Smooth muscle cell (in vitro differentiated cells): Measurements from ENCODE around the gene GPC6. TPM values are rescaled to one million over a fixed set of nuclear protein-coding genes. Genes with fewer than 3 reads are reported as not detected.

Experiments
- DNase-seq: peaks from one replicate; lab custom pipeline; 2025; ENCODE audit not compliant: unreplicated experiment; lab: John Stamatoyannopoulos, UW
- H2AFZ ChIP-seq: fragments of 200-600 bp; sonication (generic); 2 replicates; pipeline ENCODE4 v1.6.0; 2016; ENCODE audit warnings: antibody characterized with exemption, low read depth, mild to moderate bottlenecking
- H3F3A ChIP-seq: fragments of 200-600 bp; sonication (generic); 2 replicates; pipeline ENCODE4 v1.6.0; 2017; ENCODE audit warnings: antibody characterized with exemption, low read depth
- H3K27ac ChIP-seq: fragments of 200-600 bp; sonication (generic); 2 replicates; pipeline ENCODE4 v1.5.1; 2016; ENCODE audit warnings: low read depth, mild to moderate bottlenecking
- H3K27me3 ChIP-seq: fragments of 200-600 bp; sonication (generic); 2 replicates; pipeline ENCODE4 v1.6.1; 2016; ENCODE audit warnings: low read depth, mild to moderate bottlenecking
- H3K36me3 ChIP-seq: fragments of 200-600 bp; sonication (generic); 2 replicates; pipeline ENCODE4 v1.5.1; 2016; ENCODE audit warnings: low read depth
- H3K4me1 ChIP-seq: fragments of 200-600 bp; sonication (generic); 2 replicates; pipeline ENCODE4 v1.5.1; 2016; ENCODE audit warnings: low read depth
- H3K4me2 ChIP-seq: fragments of 200-600 bp; sonication (generic); 2 replicates; pipeline ENCODE4 v1.6.0; 2016; ENCODE audit warnings: mild to moderate bottlenecking
- H3K4me3 ChIP-seq: fragments of 200-600 bp; sonication (generic); 2 replicates; pipeline ENCODE4 v1.5.1; 2016; ENCODE audit warnings: mild to moderate bottlenecking
- H3K79me2 ChIP-seq: fragments of 200-600 bp; sonication (generic); 2 replicates; pipeline ENCODE4 v1.6.0; 2016; ENCODE audit warnings: low read depth, mild to moderate bottlenecking
- H3K9ac ChIP-seq: fragments of 200-600 bp; sonication (generic); 2 replicates; pipeline ENCODE4 v1.6.0; 2016; ENCODE audit warnings: low read depth
- H3K9me3 ChIP-seq: fragments of 200-600 bp; sonication (generic); replicated peaks from 2 replicates; pipeline ENCODE4 v1.5.1; 2016; ENCODE audit warnings: low read depth
- H4K20me1 ChIP-seq: fragments of 200-600 bp; sonication (generic); 2 replicates; pipeline ENCODE4 v1.6.0; 2016; ENCODE audit warnings: low read depth
- CTCF ChIP-seq: fragments of 200-600 bp; sonication (generic); IDR thresholded peaks from 2 replicates; pipeline ENCODE4 v1.5.1; 2017; ENCODE audit warnings: borderline replicate concordance, mild to moderate bottlenecking, antibody characterized with exemption; ENCODE audit not compliant: insufficient read depth, poor library complexity, severe bottlenecking
- WGBS: methylation state at CpG from one replicate; pipeline ENCODE4 v1.1.7; 2016; ENCODE audit warnings: low lambda C conversion rate; 5-methylcytosine and 5-hydroxymethylcytosine counted together
- polyA plus RNA-seq: library from polyadenylated mRNA; unstranded; fragments of >200 nt; fragmentation: Nextera tagmentation; extraction: Ambion mirVana; gene quantifications from 2 replicates; pipeline ENCODE4 v1.2.1, GENCODE V29; 2016
- total RNA-seq: library from RNA; depleted of rRNA; stranded (reverse); fragments of >200 nt; gene quantifications from 2 replicates; pipeline ENCODE4 v1.2.3, GENCODE V29; 2014

The GPC6 gene
- total and polyA plus RNA-seq, 2 experiments from 2014 or later, result 19.7 to 68.5 TPM

GRCh38 chr13:94212196-94212595 lies 985.6 kb downstream of the GPC6 start:
- Histone ChIP-seq H3K4me3 (no peak overlapping the region), H3F3A (peaks cover 6% of the 10 kb centered on the region), H3K9ac (no peak overlapping the region), H4K20me1 (no peaks in the 10 kb centered on the region), H3K4me1 (no peaks in the 10 kb centered on the region), H3K9me3 (no peaks in the 10 kb centered on the region), H3K4me2 (no peak overlapping the region), H3K27me3 (no peaks in the 10 kb centered on the region), H3K27ac (no peak overlapping the region), H3K79me2 (no peaks in the 10 kb centered on the region), H3K36me3 (no peaks in the 10 kb centered on the region), H2AFZ (no peak overlapping the region)
- no peak for DNase-seq
- TF ChIP-seq CTCF, result no peak

GRCh38 chr13:94214121-94214520 lies 987.5 kb downstream of the GPC6 start:
- Histone ChIP-seq H4K20me1 (no peaks in the 10 kb centered on the region), H3K27ac (no peak overlapping the region)
- WGBS, result 97% methylated on average over 1 of the region's 1 CpG

GRCh38 chr13:94214975-94215374 lies 988.4 kb downstream of the GPC6 start:
- Histone ChIP-seq H3K27me3 (no peaks in the 10 kb centered on the region), H3K9me3 (no peaks in the 10 kb centered on the region), H4K20me1 (no peaks in the 10 kb centered on the region), H2AFZ (no peak overlapping the region), H3K79me2 (no peaks in the 10 kb centered on the region), H3K4me3 (no peak overlapping the region), H3F3A (no peaks in the 10 kb centered on the region), H3K9ac (no peak overlapping the region), H3K27ac (no peak overlapping the region), H3K4me2 (no peak overlapping the region), H3K36me3 (no peaks in the 10 kb centered on the region), H3K4me1 (no peaks in the 10 kb centered on the region)
- no peak for DNase-seq
- no peak for TF ChIP-seq CTCF
- WGBS, result 95% methylated on average over 3 of the region's 3 CpGs

More at GRCh38 chr13:94214121-94214520, 987.5 kb downstream of the GPC6 start:
- Histone ChIP-seq H3F3A (peaks cover 4% of the 10 kb centered on the region), H3K27me3 (no peaks in the 10 kb centered on the region), H3K79me2 (no peaks in the 10 kb centered on the region), H3K4me2 (no peak overlapping the region), H3K4me1 (no peaks in the 10 kb centered on the region), H3K36me3 (no peaks in the 10 kb centered on the region), H3K4me3 (no peak overlapping the region), H2AFZ (no peak overlapping the region), H3K9ac (no peak overlapping the region), H3K9me3 (no peaks in the 10 kb centered on the region)
- no peak for DNase-seq
- no peak for TF ChIP-seq CTCF

- no peak for DNase-seq
- no peak for TF ChIP-seq CTCF
- H3K4me2 ChIP-seq, result no peak overlapping the region
- 37% methylated on average over 1 of the region's 1 CpG for WGBS
- no peaks in the 10 kb centered on the region for H3K36me3 ChIP-seq
- H3K4me1 ChIP-seq, result no peaks in the 10 kb centered on the region
- no peak overlapping the region for H3K4me3 ChIP-seq
- H3K27ac ChIP-seq, result no peak overlapping the region
- H3K9me3 ChIP-seq, result no peaks in the 10 kb centered on the region
- H2AFZ ChIP-seq, result no peak overlapping the region
- H3K9ac ChIP-seq, result no peak overlapping the region
- no peaks in the 10 kb centered on the region for H3K79me2 ChIP-seq
- H3F3A ChIP-seq, result no peaks in the 10 kb centered on the region
- H4K20me1 ChIP-seq, result no peaks in the 10 kb centered on the region
- no peaks in the 10 kb centered on the region for H3K27me3 ChIP-seq
These were observed 989.9 kb downstream of the GPC6 start for GRCh38 chr13:94216476-94216875.
